ENCODE results near the gene LCN6. TPM values are rescaled to one million over a fixed set of nuclear protein-coding genes. Genes with fewer than 3 reads are reported as not detected.

Gene LCN6
- polyA plus RNA-seq, 2 donors = 9.0 to 14.4 TPM

- Histone ChIP-seq H3K9me3 (ENCODE audit: control insufficient read depth in 2 of 2, insufficient read depth in 1 of 2, low read depth in 1 of 2, low read length in 1 of 2) (no peaks in the 10 kb centered on the region), H3K36me3 (ENCODE audit: control insufficient read depth in 2 of 2, insufficient read depth in 2 of 2, low read length in 1 of 2) (no peaks in the 10 kb centered on the region), H3K4me1 (ENCODE audit: control insufficient read depth in 2 of 2, insufficient read depth in 2 of 2, low read length in 1 of 2) (peaks cover 11 to 16% of the 10 kb centered on the region in 2 donors), H3K4me3 (ENCODE audit: low read depth in 1 of 2, low read length in 2 of 2) (no peak overlapping the region), H3K27me3 (ENCODE audit: control insufficient read depth in 1 of 2, insufficient read depth in 2 of 2, low read length in 2 of 2) (no peaks in the 10 kb centered on the region), H3K27ac (ENCODE audit: low read depth in 2 of 2, low read length in 1 of 2) (no peak overlapping the region)
- 76 to 79% methylated on average over 16 of the region's 16 CpGs for WGBS, 2 donors
These were observed 7.8 kb downstream of the LCN6 start for GRCh38 chr9:136740491-136740890.

DNA sequence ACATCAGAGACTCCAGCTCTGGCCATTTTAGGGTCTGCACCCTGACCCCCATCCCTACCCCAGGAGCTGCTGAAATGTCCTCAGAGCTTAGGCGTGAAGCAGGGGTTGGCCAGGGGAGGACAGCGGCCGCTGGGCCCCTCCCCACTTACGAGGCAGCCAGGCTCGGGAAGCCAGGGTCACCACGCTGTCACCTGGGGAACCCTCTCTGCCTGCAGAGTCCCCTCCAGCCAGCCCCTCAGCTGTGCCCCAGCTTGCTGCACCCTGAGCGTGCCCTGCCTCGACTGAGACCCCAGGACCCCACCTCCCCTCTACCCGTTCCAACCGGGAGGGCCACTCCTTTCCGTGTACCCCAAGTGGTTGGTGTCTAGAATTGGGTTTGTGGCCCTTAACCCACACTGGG is 8.3 kb downstream of the LCN6 start:
- peaks cover 11 to 16% of the 10 kb centered on the region in 2 donors for H3K4me1 ChIP-seq (ENCODE audit: control insufficient read depth in 2 of 2, insufficient read depth in 2 of 2, low read length in 1 of 2)
- 84 to 85% methylated on average over 11 of the region's 11 CpGs for WGBS, 2 donors
- H3K27ac ChIP-seq (ENCODE audit: low read depth in 2 of 2, low read length in 1 of 2) = no peak overlapping the region
- H3K4me3 ChIP-seq (ENCODE audit: low read depth in 1 of 2, low read length in 2 of 2) = no peak overlapping the region
- H3K36me3 ChIP-seq (ENCODE audit: control insufficient read depth in 2 of 2, insufficient read depth in 2 of 2, low read length in 1 of 2) = no peaks in the 10 kb centered on the region
- H3K27me3 ChIP-seq (ENCODE audit: control insufficient read depth in 1 of 2, insufficient read depth in 2 of 2, low read length in 2 of 2) = no peaks in the 10 kb centered on the region
- H3K9me3 ChIP-seq (ENCODE audit: control insufficient read depth in 2 of 2, insufficient read depth in 1 of 2, low read depth in 1 of 2, low read length in 1 of 2) = no peaks in the 10 kb centered on the region

GRCh38 chr9:136739509-136739908 is 8.8 kb downstream of the LCN6 start:
- H3K4me3 ChIP-seq (ENCODE audit: low read depth in 1 of 2, low read length in 2 of 2) = no peak overlapping the region
- WGBS, 2 donors = 74 to 85% methylated on average over 23 of the region's 23 CpGs

DNA sequence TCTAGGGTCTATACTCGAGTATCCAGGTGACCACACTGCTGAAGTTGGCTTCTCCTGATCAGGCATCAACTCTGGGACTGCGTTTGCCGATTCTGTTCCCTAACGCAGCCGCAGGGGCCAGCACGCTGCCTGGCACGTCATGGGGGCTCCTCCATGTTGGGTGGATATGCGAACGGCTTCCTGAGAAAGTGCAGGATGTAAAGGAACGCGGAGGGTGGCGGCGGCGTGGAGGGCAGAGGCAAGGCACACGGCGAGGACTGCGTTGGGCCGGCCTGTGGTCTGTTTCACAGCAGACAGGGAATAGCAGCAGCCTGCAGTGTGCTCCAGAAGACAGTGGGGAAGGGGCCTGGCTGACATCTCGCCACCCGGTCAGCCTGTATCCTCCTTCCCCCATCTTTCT is 9.4 kb downstream of the LCN6 start:
- no peaks in the 10 kb centered on the region for H3K27me3 ChIP-seq (ENCODE audit: control insufficient read depth in 1 of 2, insufficient read depth in 2 of 2, low read length in 2 of 2)
- 91 to 93% methylated on average over 20 of the region's 20 CpGs for WGBS, 2 donors

More at GRCh38 chr9:136739509-136739908, 8.8 kb downstream of the LCN6 start:
- no peaks in the 10 kb centered on the region for H3K9me3 ChIP-seq (ENCODE audit: control insufficient read depth in 2 of 2, insufficient read depth in 1 of 2, low read depth in 1 of 2, low read length in 1 of 2)
- no peaks in the 10 kb centered on the region for H3K27me3 ChIP-seq (ENCODE audit: control insufficient read depth in 1 of 2, insufficient read depth in 2 of 2, low read length in 2 of 2)
- H3K27ac ChIP-seq (ENCODE audit: low read depth in 2 of 2, low read length in 1 of 2) = no peak overlapping the region
- H3K4me1 ChIP-seq (ENCODE audit: control insufficient read depth in 2 of 2, insufficient read depth in 2 of 2, low read length in 1 of 2) = peaks cover 11 to 16% of the 10 kb centered on the region in 2 donors
- no peaks in the 10 kb centered on the region for H3K36me3 ChIP-seq (ENCODE audit: control insufficient read depth in 2 of 2, insufficient read depth in 2 of 2, low read length in 1 of 2)

DNA sequence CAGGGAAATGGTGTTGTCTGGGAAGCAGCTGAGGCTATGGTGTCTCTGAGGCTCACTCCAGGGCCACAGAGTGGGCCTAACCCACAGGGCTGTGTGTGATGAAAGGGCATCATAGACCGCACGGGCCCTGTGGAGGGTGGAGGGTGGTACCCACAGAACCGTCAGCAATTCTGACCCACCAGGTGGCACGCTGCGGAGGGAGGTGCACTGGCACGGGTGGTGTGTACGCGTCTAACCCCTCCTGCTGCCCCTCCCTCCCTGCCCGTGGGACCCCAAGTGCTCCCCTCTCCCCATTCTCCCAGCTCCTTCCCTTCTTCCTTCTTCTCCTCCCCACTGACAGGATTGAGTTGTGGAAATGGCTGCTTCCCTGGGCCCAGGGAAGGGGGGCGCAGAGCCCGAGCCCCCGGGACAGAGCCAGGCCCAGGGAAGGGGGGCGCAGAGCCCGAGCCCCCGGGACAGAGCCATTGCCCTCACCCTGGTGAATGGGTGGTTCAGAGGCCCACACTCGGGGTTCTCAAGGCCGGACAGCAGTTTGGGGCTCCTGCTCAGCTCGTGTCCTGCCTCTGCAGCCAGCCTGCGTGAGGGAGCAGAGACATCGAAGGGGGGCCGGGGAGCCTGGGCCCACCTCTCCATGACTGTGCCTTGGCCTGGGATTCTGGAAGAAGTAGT is 12.4 kb downstream of the LCN6 start:
- no peak overlapping the region for H3K4me3 ChIP-seq (ENCODE audit: low read depth in 1 of 2, low read length in 2 of 2)
- 85 to 87% methylated on average over 20 to 21 of the region's 21 CpGs for WGBS, 2 donors
- H3K27ac ChIP-seq (ENCODE audit: low read depth in 2 of 2, low read length in 1 of 2) = no peak overlapping the region
- H3K27me3 ChIP-seq (ENCODE audit: control insufficient read depth in 1 of 2, insufficient read depth in 2 of 2, low read length in 2 of 2) = no peaks in the 10 kb centered on the region
- H3K36me3 ChIP-seq (ENCODE audit: control insufficient read depth in 2 of 2, insufficient read depth in 2 of 2, low read length in 1 of 2) = no peaks in the 10 kb centered on the region
- no peaks in the 10 kb centered on the region for H3K9me3 ChIP-seq (ENCODE audit: control insufficient read depth in 2 of 2, insufficient read depth in 1 of 2, low read depth in 1 of 2, low read length in 1 of 2)
- peaks cover 0 to 1% of the 10 kb centered on the region in 2 donors for H3K4me1 ChIP-seq (ENCODE audit: control insufficient read depth in 2 of 2, insufficient read depth in 2 of 2, low read length in 1 of 2)

More for the DNA sequence above, 9.4 kb downstream of the LCN6 start:
- no peak overlapping the region for H3K4me3 ChIP-seq (ENCODE audit: low read depth in 1 of 2, low read length in 2 of 2)
- H3K9me3 ChIP-seq (ENCODE audit: control insufficient read depth in 2 of 2, insufficient read depth in 1 of 2, low read depth in 1 of 2, low read length in 1 of 2) = no peaks in the 10 kb centered on the region
- H3K36me3 ChIP-seq (ENCODE audit: control insufficient read depth in 2 of 2, insufficient read depth in 2 of 2, low read length in 1 of 2) = no peaks in the 10 kb centered on the region
- no peak overlapping the region for H3K27ac ChIP-seq (ENCODE audit: low read depth in 2 of 2, low read length in 1 of 2)
- peaks cover 11 to 16% of the 10 kb centered on the region in 2 donors for H3K4me1 ChIP-seq (ENCODE audit: control insufficient read depth in 2 of 2, insufficient read depth in 2 of 2, low read length in 1 of 2)

- WGBS, 2 donors = 82 to 84% methylated on average over 12 of the region's 12 CpGs
- Histone ChIP-seq H3K4me1 (ENCODE audit: control insufficient read depth in 2 of 2, insufficient read depth in 2 of 2, low read length in 1 of 2) (no peaks in the 10 kb centered on the region), H3K27ac (ENCODE audit: low read depth in 2 of 2, low read length in 1 of 2) (no peak overlapping the region), H3K9me3 (ENCODE audit: control insufficient read depth in 2 of 2, insufficient read depth in 1 of 2, low read depth in 1 of 2, low read length in 1 of 2) (no peaks in the 10 kb centered on the region), H3K4me3 (ENCODE audit: low read depth in 1 of 2, low read length in 2 of 2) (no peak overlapping the region), H3K27me3 (ENCODE audit: control insufficient read depth in 1 of 2, insufficient read depth in 2 of 2, low read length in 2 of 2) (no peaks in the 10 kb centered on the region), H3K36me3 (ENCODE audit: control insufficient read depth in 2 of 2, insufficient read depth in 2 of 2, low read length in 1 of 2) (no peaks in the 10 kb centered on the region)
These were observed 13.4 kb downstream of the LCN6 start for GRCh38 chr9:136734837-136735496.

- Histone ChIP-seq H3K4me1 (ENCODE audit: control insufficient read depth in 2 of 2, insufficient read depth in 2 of 2, low read length in 1 of 2) (peaks cover 3 to 5% of the 10 kb centered on the region in 2 donors), H3K27ac (ENCODE audit: low read depth in 2 of 2, low read length in 1 of 2) (no peak overlapping the region), H3K4me3 (ENCODE audit: low read depth in 1 of 2, low read length in 2 of 2) (no peak overlapping the region), H3K36me3 (ENCODE audit: control insufficient read depth in 2 of 2, insufficient read depth in 2 of 2, low read length in 1 of 2) (no peaks in the 10 kb centered on the region), H3K27me3 (ENCODE audit: control insufficient read depth in 1 of 2, insufficient read depth in 2 of 2, low read length in 2 of 2) (no peaks in the 10 kb centered on the region), H3K9me3 (ENCODE audit: control insufficient read depth in 2 of 2, insufficient read depth in 1 of 2, low read depth in 1 of 2, low read length in 1 of 2) (no peaks in the 10 kb centered on the region)
- 86 to 91% methylated on average over 12 of the region's 12 CpGs for WGBS, 2 donors
These were observed 14.7 kb downstream of the LCN6 start for GRCh38 chr9:136733611-136734010.

DNA sequence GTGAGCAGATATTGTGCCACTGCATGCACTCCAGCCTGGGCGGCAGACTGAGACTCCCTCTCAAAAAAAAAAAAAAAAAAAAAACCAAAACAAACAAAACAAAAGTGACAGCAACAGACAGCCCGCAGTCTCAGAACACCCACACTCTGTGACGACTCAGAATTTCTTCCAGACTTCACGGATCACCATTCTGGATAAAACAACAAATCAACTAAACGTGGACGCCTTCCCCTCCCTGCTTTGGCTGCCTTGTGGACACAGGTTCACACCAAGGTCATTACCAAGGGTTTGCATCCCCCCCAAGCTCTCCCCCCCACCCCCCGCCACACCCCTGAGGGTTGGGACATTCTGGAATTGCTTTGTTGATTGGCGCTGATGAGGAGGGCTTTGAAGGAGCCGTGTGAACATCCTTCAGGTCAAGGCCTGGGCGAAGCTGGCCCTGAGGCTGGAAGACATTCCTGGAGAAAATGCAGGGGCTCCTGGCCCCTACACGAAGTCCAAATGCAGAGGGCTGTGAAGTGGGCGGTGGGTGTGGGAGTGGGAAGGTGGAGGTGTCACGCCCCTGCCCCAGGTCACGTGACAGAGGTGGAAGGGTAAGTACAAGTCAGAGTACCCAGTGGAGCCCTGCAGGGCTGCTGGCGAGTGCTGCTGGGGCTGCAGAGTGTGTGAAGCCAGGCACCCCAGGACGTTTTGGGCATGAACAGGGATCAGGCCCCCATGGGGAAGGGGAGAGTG is 15.7 kb downstream of the LCN6 start:
- Histone ChIP-seq H3K4me1 (ENCODE audit: control insufficient read depth in 2 of 2, insufficient read depth in 2 of 2, low read length in 1 of 2) (peaks cover 3 to 5% of the 10 kb centered on the region in 2 donors), H3K4me3 (ENCODE audit: low read depth in 1 of 2, low read length in 2 of 2) (no peak overlapping the region), H3K36me3 (ENCODE audit: control insufficient read depth in 2 of 2, insufficient read depth in 2 of 2, low read length in 1 of 2) (no peaks in the 10 kb centered on the region), H3K27ac (ENCODE audit: low read depth in 2 of 2, low read length in 1 of 2) (no peak overlapping the region), H3K9me3 (ENCODE audit: control insufficient read depth in 2 of 2, insufficient read depth in 1 of 2, low read depth in 1 of 2, low read length in 1 of 2) (no peaks in the 10 kb centered on the region), H3K27me3 (ENCODE audit: control insufficient read depth in 1 of 2, insufficient read depth in 2 of 2, low read length in 2 of 2) (no peaks in the 10 kb centered on the region)
- 67 to 68% methylated on average over 16 of the region's 16 CpGs for WGBS, 2 donors

DNA sequence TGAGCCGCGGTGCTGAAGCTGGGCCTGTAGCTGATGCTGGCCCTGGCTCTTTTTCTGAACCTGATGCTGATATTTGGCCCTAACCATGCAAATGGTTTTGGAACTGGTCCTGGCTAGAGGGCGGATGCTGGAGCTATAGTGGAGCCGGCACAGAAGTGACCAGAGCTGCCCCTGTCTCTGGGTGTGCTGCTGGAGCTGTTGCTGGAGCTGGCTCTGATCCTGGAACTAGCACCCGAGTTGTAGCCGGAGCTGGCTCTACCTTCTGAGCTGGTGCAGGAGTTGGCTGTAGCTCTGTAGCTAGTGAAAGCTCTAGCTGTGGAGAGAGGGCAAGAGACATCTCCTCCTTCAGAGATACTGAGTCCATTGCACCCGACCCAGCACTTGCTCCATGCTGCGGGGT is 18.4 kb downstream of the LCN6 start:
- Histone ChIP-seq H3K4me3 (ENCODE audit: low read depth in 1 of 2, low read length in 2 of 2) (no peak overlapping the region), H3K4me1 (ENCODE audit: control insufficient read depth in 2 of 2, insufficient read depth in 2 of 2, low read length in 1 of 2) (peaks cover 3 to 18% of the 10 kb centered on the region in 2 donors), H3K27me3 (ENCODE audit: control insufficient read depth in 1 of 2, insufficient read depth in 2 of 2, low read length in 2 of 2) (no peaks in the 10 kb centered on the region), H3K36me3 (ENCODE audit: control insufficient read depth in 2 of 2, insufficient read depth in 2 of 2, low read length in 1 of 2) (peaks cover 4 to 12% of the 10 kb centered on the region in 2 donors), H3K27ac (ENCODE audit: low read depth in 2 of 2, low read length in 1 of 2) (no peak overlapping the region), H3K9me3 (ENCODE audit: control insufficient read depth in 2 of 2, insufficient read depth in 1 of 2, low read depth in 1 of 2, low read length in 1 of 2) (no peaks in the 10 kb centered on the region)
- 91 to 100% methylated on average over 8 of the region's 8 CpGs for WGBS, 2 donors

All from esophagus (tissue), 2 donors.